GM18520 (cell line): ENCODE data around the gene RIMS4.

Experiments used
- ATAC-seq: cut with Tn5 transposase; IDR thresholded peaks from one replicate; pipeline ENCODE4 v1.9.1; 2021; ENCODE audit not compliant: unreplicated experiment

Gene RIMS4

DNA sequence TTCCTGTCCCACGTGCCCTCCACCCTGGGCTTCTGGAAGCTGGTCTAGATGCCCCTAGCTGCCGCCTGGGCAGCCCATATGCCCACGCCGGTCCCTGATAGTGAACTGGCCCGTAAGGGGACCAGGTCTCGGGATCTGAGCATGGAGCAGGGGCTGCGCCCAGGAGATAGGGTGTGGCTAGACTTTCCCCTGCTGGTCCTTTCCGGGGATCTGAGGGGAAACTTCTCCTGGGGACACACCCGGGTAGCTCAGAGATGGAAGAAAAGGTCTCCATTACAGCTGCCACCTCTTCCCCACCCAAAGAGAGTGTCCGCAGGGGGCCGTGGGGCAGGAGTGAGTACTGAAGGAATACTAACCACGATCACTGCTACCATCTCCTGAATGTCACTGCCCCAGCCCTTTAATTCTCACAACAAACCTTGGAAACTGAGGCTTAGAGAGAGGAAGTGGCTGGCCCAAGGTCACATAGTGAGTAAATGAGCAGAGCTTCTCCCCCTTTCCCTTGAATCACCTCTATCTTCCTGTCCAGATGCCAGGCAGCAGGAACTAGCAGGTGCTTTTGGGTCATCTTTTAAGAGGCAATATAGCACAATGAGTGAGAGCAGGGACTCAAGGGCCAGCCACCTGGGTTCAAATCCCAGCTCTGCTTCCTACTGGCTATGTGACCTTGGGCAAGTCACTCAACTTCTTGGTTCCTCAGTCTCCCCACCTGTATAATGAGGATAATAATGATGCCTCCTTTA, 107.0 kb downstream of the RIMS4 start:
- no peak for ATAC-seq

DNA sequence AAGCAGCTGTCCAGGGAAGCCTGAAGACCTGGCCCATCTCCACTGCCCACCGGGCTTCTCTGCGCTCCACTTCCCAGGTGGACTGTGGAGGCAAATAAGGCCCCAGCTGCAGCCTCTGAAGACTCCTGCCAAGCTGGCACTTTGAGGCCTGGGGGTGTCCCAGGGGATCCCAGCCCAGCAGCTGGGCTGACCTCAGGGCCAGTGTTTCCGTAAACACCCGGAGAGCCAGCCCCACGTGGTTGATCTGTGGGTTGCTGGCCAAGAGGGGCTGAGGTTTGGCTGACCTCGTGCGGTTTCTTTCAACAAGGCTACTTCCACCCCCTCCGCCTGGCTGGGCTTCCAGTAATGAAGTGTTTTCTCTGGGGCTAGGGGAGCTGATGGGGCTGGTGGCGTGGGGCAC, 107.6 kb downstream of the RIMS4 start:
- peak; percentile 62 for ATAC-seq

DNA sequence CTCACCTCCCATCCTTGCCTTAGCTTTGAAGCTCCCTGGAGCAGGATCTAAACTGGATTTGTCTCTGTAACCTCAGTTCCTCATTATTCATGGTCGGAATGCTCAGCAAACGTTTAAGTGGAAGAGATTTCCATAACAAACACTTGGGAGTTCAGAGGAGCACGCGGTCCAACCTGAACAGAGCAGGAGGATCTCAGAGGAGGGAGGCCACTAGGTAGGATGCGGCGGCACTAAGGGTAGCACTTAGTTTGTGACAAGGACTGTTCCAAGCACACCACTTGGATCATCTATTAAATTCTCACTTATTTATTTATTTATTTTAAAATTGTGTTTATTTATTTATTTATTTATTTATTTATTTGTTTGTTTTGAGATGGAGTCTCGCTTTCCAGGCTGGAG, 108.5 kb downstream of the RIMS4 start:
- ATAC-seq: no peak
